Measurements from ENCODE around the gene FIZ1. TPM values are rescaled to one million over a fixed set of nuclear protein-coding genes. Genes with fewer than 3 reads are reported as not detected.
A peak's percentile ranks its signal among the peaks of the same experiment; 100 is the strongest.

FIZ1 gene
- total and polyA plus RNA-seq, 3 experiments from 2014 or later, result 4.6 to 25.8 (median 23.9) TPM

- peaks cover 62 to 80% (median 72%) of the 10 kb centered on the region in 3 donors for H3K4me1 Mint-ChIP-seq
- peak overlapping the region; percentile 69 to 86 (median 73) for H3K4me3 Mint-ChIP-seq
- Histone ChIP-seq H3K36me3 (ENCODE audit: insufficient read depth, low read length) (no peaks in the 10 kb centered on the region), H3K4me1 (ENCODE audit: insufficient read depth, low read length) (peaks cover 53% of the 10 kb centered on the region), H3K9me3 (ENCODE audit: low read length) (no peaks in the 10 kb centered on the region), H3K27ac (ENCODE audit: low read depth, low read length) (peak overlapping the region; percentile 69), H3K4me3 (ENCODE audit: low read length) (peak overlapping the region; percentile 41), H3K27me3 (ENCODE audit: insufficient read depth, low read length, poor library complexity, severe bottlenecking) (no peaks in the 10 kb centered on the region)
- peaks cover 0 to 4% of the 10 kb centered on the region in 2 donors for H3K27me3 Mint-ChIP-seq
- H3K36me3 Mint-ChIP-seq, result peaks cover 3 to 34% (median 8%) of the 10 kb centered on the region in 3 donors
- POLR2A ChIA-PET, result interaction anchor here (1.7 to 1.9 kb wide), 2 partner anchors 14 to 35 kb away, joined by 4 to 10 read pairs; partner anchors contain the start of gene U2AF2
- DNase-seq, result peak; percentile 55 to 82 (median 69)
- peak overlapping the region; percentile 63 to 98 (median 83) for H3K27ac Mint-ChIP-seq
- peaks cover 0 to 3% (median 0%) of the 10 kb centered on the region in 5 donors for H3K9me3 Mint-ChIP-seq
- CTCF ChIA-PET, result interaction anchor here (0.8 to 2.3 kb wide), 5 partner anchors 9 to 136 kb away, joined by 4 to 11 read pairs (median 4); partner anchors contain the start of genes ZNF784 and ZNF865
These were observed 40.8 kb upstream of the FIZ1 start for GRCh38 chr19:55640043-55640576.

DNA sequence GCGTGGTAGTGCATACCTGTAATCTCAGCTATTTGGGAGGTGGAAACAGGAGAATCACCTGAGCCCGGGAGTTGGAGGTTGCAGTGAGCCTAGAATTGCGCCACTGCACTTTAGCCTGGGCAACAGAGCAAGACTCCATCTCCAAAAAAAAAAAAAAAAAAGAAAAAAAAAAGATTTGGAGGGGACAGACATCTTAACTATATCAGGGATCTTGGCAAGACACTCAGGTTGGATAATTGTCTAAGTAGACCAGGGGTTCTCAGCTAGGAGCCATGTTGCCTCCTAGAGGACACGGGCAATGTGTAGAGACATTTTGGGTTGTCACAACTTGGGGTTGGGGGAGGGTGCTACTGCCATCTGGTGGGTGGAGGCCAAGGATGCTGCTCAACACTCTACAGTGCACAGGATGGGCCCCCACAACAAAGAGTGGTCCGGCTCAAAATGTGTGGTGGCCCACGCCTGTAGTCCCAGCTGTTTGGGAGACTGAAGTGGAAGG is 39.6 kb upstream of the FIZ1 start:
- no peaks in the 10 kb centered on the region for H3K9me3 ChIP-seq (ENCODE audit: low read length)
- DNase-seq, result peak in 4 of 5 donors; percentile 35 to 75 (median 55)
- Mint-ChIP-seq H3K4me3 (peak overlapping the region in 6 of 7 donors; percentile 46 to 86 (median 62)), H3K27ac (peak overlapping the region; percentile 62 to 98 (median 86)), H3K36me3 (peaks cover 3 to 35% (median 8%) of the 10 kb centered on the region in 3 donors), H3K4me1 (peaks cover 61 to 79% (median 73%) of the 10 kb centered on the region in 3 donors), H3K27me3 (peaks cover 0 to 5% of the 10 kb centered on the region in 2 donors), H3K9me3 (peaks cover 0 to 3% (median 0%) of the 10 kb centered on the region in 5 donors)
- CTCF ChIA-PET, result interaction anchor here (0.8 to 2.3 kb wide), 6 partner anchors 10 to 135 kb away, joined by 3 to 11 read pairs (median 4); partner anchors contain the start of genes U2AF2 and ZNF865
- POLR2A ChIA-PET, result interaction anchor here (0.6 to 1.7 kb wide), 5 partner anchors 18 to 383 kb away, joined by 3 to 14 read pairs (median 4); no protein-coding TSS in a partner anchor
- no peaks in the 10 kb centered on the region for H3K36me3 ChIP-seq (ENCODE audit: insufficient read depth, low read length)
- H3K27ac ChIP-seq (ENCODE audit: low read depth, low read length), result no peak overlapping the region
- H3K27me3 ChIP-seq (ENCODE audit: insufficient read depth, low read length, poor library complexity, severe bottlenecking), result no peaks in the 10 kb centered on the region
- peaks cover 52% of the 10 kb centered on the region for H3K4me1 ChIP-seq (ENCODE audit: insufficient read depth, low read length)
- no peak overlapping the region for H3K4me3 ChIP-seq (ENCODE audit: low read length)

DNA sequence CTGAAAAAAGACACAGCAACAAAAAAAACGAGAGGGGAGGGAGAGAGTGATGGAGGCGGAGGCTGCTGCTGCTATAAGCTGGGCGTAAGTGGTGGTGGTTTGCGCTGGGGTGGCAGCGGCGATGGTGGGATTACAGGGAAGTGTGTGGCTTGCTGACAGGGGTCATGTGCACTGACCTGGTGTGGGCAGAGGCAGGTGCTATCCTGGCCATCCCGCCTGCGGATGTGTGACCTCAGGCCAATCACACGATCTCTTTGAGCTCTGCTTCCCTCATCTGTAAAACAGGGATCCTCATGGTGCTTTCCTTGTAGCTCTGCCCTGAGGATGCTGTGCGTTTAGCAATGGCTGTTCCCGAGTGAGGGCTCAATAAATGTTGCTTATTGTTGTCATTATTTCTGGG is 38.2 kb upstream of the FIZ1 start:
- H3K9me3 Mint-ChIP-seq, result no peaks in the 10 kb centered on the region
- H3K27ac Mint-ChIP-seq, result peak overlapping the region in 7 of 8 donors; percentile 15 to 98 (median 84)
- H3K4me1 Mint-ChIP-seq, result peaks cover 55 to 74% (median 64%) of the 10 kb centered on the region in 3 donors
- Histone ChIP-seq H3K36me3 (ENCODE audit: insufficient read depth, low read length) (no peaks in the 10 kb centered on the region), H3K4me1 (ENCODE audit: insufficient read depth, low read length) (peaks cover 50% of the 10 kb centered on the region), H3K4me3 (ENCODE audit: low read length) (no peak overlapping the region), H3K27me3 (ENCODE audit: insufficient read depth, low read length, poor library complexity, severe bottlenecking) (no peaks in the 10 kb centered on the region), H3K9me3 (ENCODE audit: low read length) (no peaks in the 10 kb centered on the region), H3K27ac (ENCODE audit: low read depth, low read length) (no peak overlapping the region)
- POLR2A ChIA-PET, result interaction anchor here (1.2 to 1.7 kb wide), 2 partner anchors 19 to 38 kb away, joined by 5 to 8 read pairs; partner anchors contain the start of genes FIZ1 and ZNF524
- peak overlapping the region; percentile 3 to 100 (median 55) for H3K4me3 Mint-ChIP-seq
- H3K27me3 Mint-ChIP-seq, result peaks cover 0 to 5% of the 10 kb centered on the region in 2 donors
- H3K36me3 Mint-ChIP-seq, result peaks cover 3 to 34% (median 8%) of the 10 kb centered on the region in 3 donors
- CTCF ChIA-PET, result interaction anchor here (0.9 to 2.8 kb wide), 6 partner anchors 10 to 31 kb away, joined by 3 to 18 read pairs (median 4); partner anchors contain the start of genes CCDC106 and U2AF2
- no peak for DNase-seq

DNA sequence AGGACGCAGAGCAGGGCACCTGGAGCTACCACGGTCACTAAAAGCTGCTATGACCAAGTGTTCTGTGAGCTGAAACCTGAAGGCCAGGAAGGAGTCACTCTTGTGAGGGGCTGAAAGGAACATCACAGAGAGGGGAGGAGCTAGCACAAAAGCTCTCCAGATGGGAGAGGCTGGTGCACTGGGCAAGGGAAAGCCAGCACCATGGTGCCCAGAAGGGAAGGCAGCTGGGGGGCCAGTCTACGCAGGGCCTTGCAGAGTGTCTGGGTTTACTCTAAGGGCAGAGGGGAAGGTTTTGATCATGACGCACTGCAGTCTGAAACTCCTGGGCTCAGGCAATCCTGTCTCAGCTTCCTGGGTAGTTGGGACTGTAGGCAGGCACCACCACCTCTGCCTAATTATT is 37.4 kb upstream of the FIZ1 start:
- no peaks in the 10 kb centered on the region for H3K9me3 ChIP-seq (ENCODE audit: low read length)
- Mint-ChIP-seq H3K27me3 (peaks cover 0 to 7% of the 10 kb centered on the region in 2 donors), H3K27ac (peak overlapping the region; percentile 98 to 100 (median 100)), H3K4me1 (peaks cover 55 to 75% (median 66%) of the 10 kb centered on the region in 3 donors), H3K4me3 (peak overlapping the region; percentile 91 to 100 (median 99)), H3K9me3 (no peaks in the 10 kb centered on the region), H3K36me3 (peaks cover 3 to 34% (median 8%) of the 10 kb centered on the region in 3 donors)
- H3K36me3 ChIP-seq (ENCODE audit: insufficient read depth, low read length), result no peaks in the 10 kb centered on the region
- CTCF ChIA-PET, result interaction anchor here (1.2 to 2.8 kb wide), 5 partner anchors 9 to 18 kb away, joined by 3 to 18 read pairs (median 3); partner anchors contain the start of genes CCDC106 and U2AF2
- POLR2A ChIA-PET, result interaction anchor here (1.1 to 3.1 kb wide), 4 partner anchors 11 to 37 kb away, joined by 3 to 12 read pairs (median 5); partner anchors contain the start of genes CCDC106, FIZ1, U2AF2 and ZNF524
- H3K27me3 ChIP-seq (ENCODE audit: insufficient read depth, low read length, poor library complexity, severe bottlenecking), result no peaks in the 10 kb centered on the region
- peak overlapping the region; percentile 91 for H3K4me3 ChIP-seq (ENCODE audit: low read length)
- peaks cover 58% of the 10 kb centered on the region for H3K4me1 ChIP-seq (ENCODE audit: insufficient read depth, low read length)
- H3K27ac ChIP-seq (ENCODE audit: low read depth, low read length), result no peak overlapping the region
- no peak for DNase-seq

- H3K27me3 ChIP-seq (ENCODE audit: insufficient read depth, low read length, poor library complexity, severe bottlenecking), result no peaks in the 10 kb centered on the region
- POLR2A ChIA-PET, result interaction anchor here (0.7 to 3.1 kb wide), 5 partner anchors 12 to 355 kb away, joined by 3 to 12 read pairs (median 5); partner anchors contain the start of genes CCDC106, FIZ1 and U2AF2
- peaks cover 59% of the 10 kb centered on the region for H3K4me1 ChIP-seq (ENCODE audit: insufficient read depth, low read length)
- peak overlapping the region; percentile 98 to 100 (median 100) for H3K27ac Mint-ChIP-seq
- peaks cover 0 to 7% of the 10 kb centered on the region in 2 donors for H3K27me3 Mint-ChIP-seq
- CTCF ChIA-PET, result interaction anchor here (1.3 to 3.6 kb wide), 4 partner anchors 8 to 19 kb away, joined by 3 to 22 read pairs (median 13); partner anchors contain the start of genes CCDC106 and U2AF2
- H3K4me1 Mint-ChIP-seq, result peaks cover 54 to 73% (median 66%) of the 10 kb centered on the region in 3 donors
- no peak for DNase-seq
- peak overlapping the region; percentile 91 for H3K4me3 ChIP-seq (ENCODE audit: low read length)
- peak overlapping the region; percentile 100 for H3K27ac ChIP-seq (ENCODE audit: low read depth, low read length)
- no peaks in the 10 kb centered on the region for H3K9me3 Mint-ChIP-seq
- no peaks in the 10 kb centered on the region for H3K36me3 ChIP-seq (ENCODE audit: insufficient read depth, low read length)
- H3K4me3 Mint-ChIP-seq, result peak overlapping the region; percentile 91 to 100 (median 99)
- H3K36me3 Mint-ChIP-seq, result peaks cover 3 to 32% (median 8%) of the 10 kb centered on the region in 3 donors
- no peaks in the 10 kb centered on the region for H3K9me3 ChIP-seq (ENCODE audit: low read length)
These were observed 36.6 kb upstream of the FIZ1 start for GRCh38 chr19:55635856-55636440.

- Mint-ChIP-seq H3K27me3 (peaks cover 0 to 7% of the 10 kb centered on the region in 2 donors), H3K4me3 (peak overlapping the region; percentile 91 to 100 (median 99)), H3K9me3 (no peaks in the 10 kb centered on the region), H3K36me3 (peaks cover 3 to 32% (median 8%) of the 10 kb centered on the region in 3 donors), H3K4me1 (peaks cover 51 to 70% (median 62%) of the 10 kb centered on the region in 3 donors), H3K27ac (peak overlapping the region; percentile 98 to 100 (median 100))
- H3K27me3 ChIP-seq (ENCODE audit: insufficient read depth, low read length, poor library complexity, severe bottlenecking), result no peaks in the 10 kb centered on the region
- DNase-seq, result no peak
- CTCF ChIA-PET, result interaction anchor here (2.8 to 5.4 kb wide), 4 partner anchors 10 to 120 kb away, joined by 8 to 74 read pairs (median 25); partner anchors contain the start of genes U2AF2 and ZNF784
- peak overlapping the region; percentile 91 for H3K4me3 ChIP-seq (ENCODE audit: low read length)
- POLR2A ChIA-PET, result interaction anchor here (0.6 to 3.1 kb wide), 13 partner anchors 11 to 678 kb away, joined by 3 to 22 read pairs (median 5); partner anchors contain the start of genes CCDC106, FIZ1, TMEM238 and U2AF2
- H3K4me1 ChIP-seq (ENCODE audit: insufficient read depth, low read length), result peaks cover 56% of the 10 kb centered on the region
- H3K36me3 ChIP-seq (ENCODE audit: insufficient read depth, low read length), result no peaks in the 10 kb centered on the region
- no peaks in the 10 kb centered on the region for H3K9me3 ChIP-seq (ENCODE audit: low read length)
- peak overlapping the region; percentile 100 for H3K27ac ChIP-seq (ENCODE audit: low read depth, low read length)
These were observed 36.0 kb upstream of the FIZ1 start for GRCh38 chr19:55635334-55635717.

DNA sequence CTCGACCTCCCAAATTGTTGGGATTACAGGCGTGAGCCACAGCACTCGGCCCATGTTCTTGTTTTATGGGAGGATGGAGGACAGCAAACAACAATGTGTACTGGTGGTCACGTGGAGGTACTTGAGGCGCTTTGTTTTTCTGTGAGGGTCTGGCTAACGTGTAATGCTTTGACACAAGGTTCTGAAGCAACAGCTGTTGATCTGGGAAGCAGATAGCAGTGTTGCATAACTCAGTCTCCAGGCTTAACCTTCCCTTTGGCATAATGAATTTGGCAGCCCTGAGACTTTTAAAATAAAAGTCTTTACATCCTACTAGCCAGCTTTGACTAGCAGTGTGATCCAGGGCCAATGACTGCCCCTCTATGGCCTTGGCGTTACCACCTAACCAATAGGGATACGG is 34.5 kb upstream of the FIZ1 start:
- peaks cover 0 to 7% of the 10 kb centered on the region in 2 donors for H3K27me3 Mint-ChIP-seq
- Histone ChIP-seq H3K4me1 (ENCODE audit: insufficient read depth, low read length) (peaks cover 50% of the 10 kb centered on the region), H3K27ac (ENCODE audit: low read depth, low read length) (no peak overlapping the region), H3K36me3 (ENCODE audit: insufficient read depth, low read length) (no peaks in the 10 kb centered on the region), H3K9me3 (ENCODE audit: low read length) (no peaks in the 10 kb centered on the region), H3K4me3 (ENCODE audit: low read length) (no peak overlapping the region), H3K27me3 (ENCODE audit: insufficient read depth, low read length, poor library complexity, severe bottlenecking) (no peaks in the 10 kb centered on the region)
- peaks cover 45 to 57% (median 51%) of the 10 kb centered on the region in 3 donors for H3K4me1 Mint-ChIP-seq
- peaks cover under 1 to 29% (median 6%) of the 10 kb centered on the region in 3 donors for H3K36me3 Mint-ChIP-seq
- H3K4me3 Mint-ChIP-seq, result peak overlapping the region in 3 of 7 donors; percentile 42 to 99 (median 57)
- no peaks in the 10 kb centered on the region for H3K9me3 Mint-ChIP-seq
- DNase-seq, result no peak
- POLR2A ChIA-PET, result interaction anchor here (0.6 to 3.1 kb wide), 6 partner anchors 10 to 332 kb away, joined by 3 to 22 read pairs (median 6); partner anchors contain the start of genes CCDC106, ZNF628 and ZNF784
- H3K27ac Mint-ChIP-seq, result peak overlapping the region in 2 of 8 donors; percentile 77 to 98
- CTCF ChIA-PET, result interaction anchor here (0.7 to 5.4 kb wide), 13 partner anchors 9 to 494 kb away, joined by 3 to 74 read pairs (median 22); partner anchors contain the start of genes CCDC106, U2AF2, ZNF579 and ZNF784

Measured in CD8-positive, alpha-beta memory T cell (primary cell).